GM04504 (cell line): ENCODE data around the gene OR2D3.
"Not testable (repeated sequence)": the region's sequence is repeated elsewhere in the genome, so short reads cannot be mapped to it uniquely, and the experiment has no call there.

Source experiments
- DNase-seq: peaks from one replicate; pipeline ENCODE4 v3.0.0-alpha.2; 2012; ENCODE audit warnings: low read depth

Gene OR2D3, protein sequence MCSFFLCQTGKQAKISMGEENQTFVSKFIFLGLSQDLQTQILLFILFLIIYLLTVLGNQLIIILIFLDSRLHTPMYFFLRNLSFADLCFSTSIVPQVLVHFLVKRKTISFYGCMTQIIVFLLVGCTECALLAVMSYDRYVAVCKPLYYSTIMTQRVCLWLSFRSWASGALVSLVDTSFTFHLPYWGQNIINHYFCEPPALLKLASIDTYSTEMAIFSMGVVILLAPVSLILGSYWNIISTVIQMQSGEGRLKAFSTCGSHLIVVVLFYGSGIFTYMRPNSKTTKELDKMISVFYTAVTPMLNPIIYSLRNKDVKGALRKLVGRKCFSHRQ

DNA sequence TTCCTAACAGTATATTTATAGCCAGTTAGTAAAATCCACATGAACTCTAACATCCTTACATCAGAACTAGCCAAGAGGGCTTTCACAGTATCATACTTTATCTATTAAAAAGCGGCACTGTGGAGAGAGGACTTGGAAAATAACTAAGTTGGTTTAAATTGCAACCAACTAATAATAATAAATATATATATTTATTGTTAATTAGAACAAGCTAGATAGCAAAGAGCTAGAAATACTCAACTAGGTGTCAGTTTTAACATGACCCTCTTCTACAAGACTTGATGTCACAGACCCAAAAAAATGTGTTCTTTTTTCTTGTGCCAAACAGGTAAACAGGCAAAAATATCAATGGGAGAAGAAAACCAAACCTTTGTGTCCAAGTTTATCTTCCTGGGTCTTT, at the start of gene OR2D3:
Gene OR2D3 (plus strand): TSS at position 301 of the 400 bp plus-strand sequence. CDS start 0 bp downstream, at position 301.
- DNase-seq = no peak

DNA sequence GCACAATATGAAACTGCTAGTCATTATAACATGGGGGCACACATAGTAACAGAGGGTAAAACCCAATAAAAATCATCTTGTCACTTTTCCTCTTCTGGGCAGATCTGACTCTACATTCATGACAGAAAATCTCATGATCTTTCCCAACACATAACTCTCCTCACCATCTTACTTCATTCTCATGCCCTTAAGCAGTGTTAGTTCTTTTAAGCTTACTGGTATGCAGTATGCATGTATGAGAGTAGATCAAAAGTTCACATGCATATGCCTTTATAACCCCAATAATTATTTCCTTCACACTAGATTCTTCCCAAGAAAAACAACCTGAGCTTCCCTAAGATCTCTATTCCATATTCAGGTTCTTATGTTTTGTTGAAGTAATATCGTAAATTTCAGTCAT, 49.5 kb upstream of the OR2D3 start:
- no peak for DNase-seq

DNA sequence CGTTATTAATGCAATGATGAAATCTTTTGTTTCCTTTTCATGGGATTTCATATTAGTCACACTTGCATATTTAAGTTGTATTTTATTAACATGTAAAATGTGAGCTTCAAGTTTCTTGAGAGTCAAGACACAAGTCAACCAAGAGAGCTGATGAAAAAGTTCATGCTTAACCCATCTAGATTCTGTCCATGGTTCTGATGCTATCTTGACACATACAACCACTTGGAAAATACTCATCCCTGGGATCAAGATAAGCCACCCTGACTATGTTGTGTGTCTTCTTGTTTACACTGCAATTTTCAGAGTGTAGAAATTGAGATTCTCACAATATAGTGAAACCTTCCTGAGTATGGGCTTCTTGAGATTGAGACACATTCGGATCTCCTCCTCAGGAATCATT, 45.0 kb upstream of the OR2D3 start:
- DNase-seq = no peak

DNA sequence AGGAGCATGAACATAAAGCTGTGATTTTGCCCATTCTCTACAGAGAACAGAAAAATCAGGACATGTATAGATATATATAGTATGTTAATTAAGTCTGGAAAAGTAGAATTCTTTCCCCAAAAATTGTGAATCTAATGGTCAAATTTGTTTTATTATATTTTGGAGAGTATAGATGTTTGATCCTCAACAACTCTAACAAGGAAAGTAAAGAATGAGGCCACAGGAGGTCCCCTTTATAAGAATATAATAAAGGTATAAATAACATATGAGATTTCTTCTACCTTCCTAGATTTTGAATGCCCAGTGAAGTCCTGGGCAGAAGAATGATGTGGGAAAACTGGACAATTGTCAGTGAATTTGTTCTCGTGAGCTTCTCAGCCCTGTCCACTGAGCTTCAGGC, 44.5 kb upstream of the OR2D3 start, which contains the start of gene OR10A4:
Gene OR10A4 (plus strand): TSS at position 301 of the 400 bp plus-strand sequence. CDS start 23 bp downstream, at position 324.
- no peak for DNase-seq

DNA sequence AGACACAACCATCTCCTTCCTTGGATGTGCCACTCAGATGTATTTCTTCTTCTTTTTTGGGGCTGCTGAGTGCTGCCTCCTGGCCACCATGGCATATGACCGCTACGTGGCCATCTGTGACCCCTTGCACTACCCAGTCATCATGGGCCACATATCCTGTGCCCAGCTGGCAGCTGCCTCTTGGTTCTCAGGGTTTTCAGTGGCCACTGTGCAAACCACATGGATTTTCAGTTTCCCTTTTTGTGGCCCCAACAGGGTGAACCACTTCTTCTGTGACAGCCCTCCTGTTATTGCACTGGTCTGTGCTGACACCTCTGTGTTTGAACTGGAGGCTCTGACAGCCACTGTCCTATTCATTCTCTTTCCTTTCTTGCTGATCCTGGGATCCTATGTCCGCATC, 43.9 kb upstream of the OR2D3 start:
- no peak for DNase-seq

DNA sequence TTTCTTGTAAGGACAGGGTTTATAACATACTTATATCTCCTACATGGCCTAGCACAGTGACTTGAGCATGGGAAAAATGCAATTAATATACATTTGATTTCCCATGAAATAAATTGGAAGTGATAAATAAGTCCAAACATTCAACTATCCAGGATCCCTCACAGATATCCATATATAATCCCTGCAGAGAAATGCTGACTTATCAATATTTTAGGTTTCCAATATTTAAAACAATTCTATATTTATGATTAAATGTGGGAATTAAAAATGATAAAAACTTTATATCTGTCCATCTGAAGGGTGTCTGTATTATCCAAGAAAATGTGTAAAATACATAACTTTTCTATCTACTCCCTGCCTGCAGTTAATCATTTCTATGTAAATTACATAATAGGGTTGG, 38.1 kb upstream of the OR2D3 start:
- DNase-seq = no peak

DNA sequence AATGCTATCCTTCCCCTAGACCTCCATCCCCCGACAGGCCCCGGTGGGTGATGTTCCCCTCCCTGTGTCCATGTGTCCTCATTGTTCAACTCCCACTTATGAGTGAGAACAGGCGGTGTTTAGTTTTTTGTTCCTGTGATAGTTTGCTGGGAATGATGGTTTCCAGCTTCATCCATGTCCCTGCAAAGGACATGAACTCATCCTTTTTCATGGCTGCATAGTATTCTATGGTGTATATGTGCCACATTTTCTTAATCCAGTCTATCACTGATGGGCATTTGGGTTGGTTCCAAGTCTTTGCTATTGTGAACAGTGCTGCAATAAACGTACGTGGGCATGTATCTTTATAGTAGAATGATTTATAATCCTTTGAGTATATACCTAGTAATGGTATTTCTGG, 33.1 kb upstream of the OR2D3 start:
- not testable (repeated sequence) for DNase-seq

DNA sequence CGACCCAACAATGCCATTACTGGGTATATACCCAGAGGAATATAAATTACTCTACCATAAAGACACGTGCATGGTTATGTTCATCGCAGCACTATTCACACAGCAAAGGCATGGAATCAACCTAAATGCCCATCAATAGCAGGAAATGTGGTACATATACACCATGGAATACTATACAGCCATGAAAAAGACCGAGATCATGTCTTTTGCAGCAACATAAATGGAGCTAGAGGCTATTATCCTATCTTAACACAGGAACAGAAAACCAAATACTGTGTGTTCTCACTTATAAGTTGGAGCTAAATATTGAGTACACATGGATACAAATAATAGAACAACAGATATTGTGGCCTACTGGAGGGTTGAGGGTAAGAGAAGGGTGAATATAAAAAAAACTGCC, 32.0 kb upstream of the OR2D3 start:
- no peak for DNase-seq

DNA sequence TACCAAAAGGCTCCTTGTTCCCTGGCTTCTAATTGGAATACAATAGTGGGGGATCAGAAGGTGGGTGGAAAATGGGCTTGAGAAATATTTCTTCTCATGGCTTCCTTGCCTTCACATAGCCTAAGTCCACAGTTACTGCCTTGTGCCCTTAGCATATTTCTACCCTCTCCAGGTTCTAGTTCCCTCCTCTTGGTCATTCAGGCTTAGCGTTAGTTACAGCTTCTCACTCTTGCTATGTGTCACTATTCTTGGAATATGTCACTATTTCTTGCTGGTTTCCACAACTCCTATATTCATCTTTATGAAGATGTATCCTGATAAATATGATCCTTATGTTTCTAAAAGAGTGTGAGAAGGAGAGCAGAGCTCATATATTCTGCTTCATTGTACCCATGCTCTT, 31.0 kb upstream of the OR2D3 start:
- DNase-seq = no peak

DNA sequence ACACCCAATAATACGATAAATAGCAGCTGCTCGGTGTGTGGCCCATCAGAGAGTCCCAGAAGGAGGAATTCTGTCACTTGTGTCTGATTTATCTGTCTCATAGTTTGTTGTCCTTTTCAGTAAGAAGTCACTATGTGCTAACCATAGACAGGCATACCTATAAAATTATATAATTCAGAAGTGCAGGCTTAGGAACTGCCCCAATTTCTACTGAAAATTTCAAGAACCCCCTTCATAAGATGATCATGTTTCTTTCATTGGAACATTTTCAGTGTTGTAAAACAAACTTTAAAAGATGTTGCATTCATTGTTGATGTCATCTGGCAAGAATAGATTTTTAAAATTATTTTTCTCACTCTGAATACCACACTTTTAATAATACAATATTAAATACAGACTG, 28.4 kb upstream of the OR2D3 start, which contains the start of gene OR2D2:
Gene OR2D2 (minus strand): TSS at position 101 of the 400 bp plus-strand sequence. CDS start 0 bp downstream, at position 101.
- no peak for DNase-seq

DNA sequence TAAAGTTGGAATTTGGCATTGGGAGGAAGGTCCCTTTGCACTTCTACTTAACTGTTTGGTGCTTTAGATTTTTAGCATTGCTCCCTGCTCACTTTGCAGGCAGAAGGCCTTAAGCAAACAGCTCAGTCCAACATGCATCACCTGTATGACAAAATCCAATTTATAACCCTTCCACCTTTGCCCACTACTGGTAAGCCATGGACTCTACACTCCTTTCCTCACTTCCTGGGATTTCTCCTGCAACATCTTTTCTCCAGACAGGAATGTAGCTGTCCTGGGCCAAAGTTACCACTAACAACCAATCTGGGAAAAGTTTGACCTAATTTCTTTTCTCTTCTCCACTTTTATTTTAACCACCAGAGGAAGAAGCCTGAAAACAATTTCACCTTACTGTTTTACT, 26.7 kb upstream of the OR2D3 start:
- DNase-seq = no peak

DNA sequence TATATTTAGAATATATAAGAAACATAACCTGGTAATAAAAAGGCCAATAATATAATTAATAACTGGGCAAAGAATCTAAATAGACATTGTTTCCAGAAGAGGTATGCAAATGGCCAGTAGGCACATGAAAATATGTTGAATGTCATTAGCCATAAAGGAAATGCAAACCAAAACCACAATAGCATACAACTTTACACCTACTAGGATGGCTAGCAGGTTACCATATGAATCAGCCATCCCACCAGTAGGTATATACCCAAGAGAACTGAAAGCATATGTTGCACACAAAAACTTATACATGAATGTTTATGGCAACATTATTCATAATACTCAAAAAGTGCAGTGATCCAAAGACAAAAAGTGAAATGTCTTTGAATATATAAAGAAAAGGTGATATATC, 25.8 kb upstream of the OR2D3 start:
- no peak for DNase-seq

DNA sequence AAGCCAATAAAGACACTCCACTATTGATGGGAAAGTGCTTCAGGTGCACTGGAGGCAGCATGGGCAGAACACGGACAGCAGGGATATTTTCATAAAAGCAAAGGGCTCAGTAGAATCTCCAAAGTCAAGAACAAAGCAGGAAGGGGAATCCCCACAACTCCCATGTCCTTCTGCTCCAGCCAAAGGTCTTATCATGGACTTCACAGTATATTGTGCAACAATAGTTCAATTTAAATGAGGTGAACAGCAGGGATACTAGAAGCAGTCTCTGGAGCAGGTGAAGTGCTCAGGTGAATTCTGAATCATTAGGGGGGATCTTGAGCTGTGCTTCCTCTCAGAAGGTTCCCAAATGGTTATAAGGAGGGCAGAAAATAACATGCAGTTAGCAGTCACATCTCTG, 21.9 kb upstream of the OR2D3 start:
- DNase-seq = no peak

DNA sequence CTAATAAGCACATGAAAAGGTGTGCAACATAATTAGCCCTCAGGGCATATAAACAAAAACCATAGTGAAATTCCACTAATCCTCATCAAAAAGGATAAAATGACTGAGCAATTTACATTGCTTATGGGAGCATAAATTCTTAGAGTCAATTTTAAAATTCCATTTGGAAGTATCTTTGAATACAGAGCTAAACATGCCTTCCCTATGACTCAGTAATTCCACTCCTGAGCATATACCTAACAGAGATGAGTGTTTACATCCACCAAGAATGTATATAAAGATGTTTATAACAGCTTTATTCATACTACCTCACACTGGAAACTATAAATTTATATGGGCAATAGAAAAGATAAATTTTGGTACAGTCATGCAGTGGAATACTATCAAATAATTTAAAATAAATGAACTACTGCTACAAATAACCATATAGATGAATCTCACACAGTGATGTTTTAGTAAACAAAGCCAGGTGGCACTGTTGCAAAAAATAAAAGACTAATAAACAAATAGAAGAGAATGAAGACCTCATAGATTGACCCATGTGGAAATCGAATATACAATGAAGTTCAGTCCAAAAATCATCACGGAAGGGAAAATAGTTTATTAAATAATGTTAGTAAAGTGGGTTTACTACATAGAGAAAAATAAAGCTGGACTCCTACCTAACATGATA, 20.3 kb upstream of the OR2D3 start:
- no peak for DNase-seq

DNA sequence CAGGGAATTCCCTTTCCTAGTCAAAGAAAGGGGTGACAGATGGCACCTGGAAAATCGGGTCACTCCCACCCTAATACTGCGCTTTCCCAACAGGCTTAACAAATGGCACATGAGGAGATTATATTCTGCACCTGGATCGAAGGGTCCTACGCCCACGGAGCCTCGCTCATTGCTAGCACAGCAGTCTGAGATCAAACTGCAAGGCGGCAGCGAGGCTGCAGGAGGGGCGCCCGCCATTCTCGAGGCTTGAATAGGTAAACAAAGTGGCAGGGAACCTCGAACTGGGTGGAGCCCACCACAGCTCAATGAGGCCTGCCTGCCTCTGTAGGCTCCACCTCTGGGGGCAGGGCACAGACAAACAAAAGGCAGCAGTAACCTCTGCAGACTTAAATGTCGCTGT, 16.0 kb upstream of the OR2D3 start:
- not testable (repeated sequence) for DNase-seq

DNA sequence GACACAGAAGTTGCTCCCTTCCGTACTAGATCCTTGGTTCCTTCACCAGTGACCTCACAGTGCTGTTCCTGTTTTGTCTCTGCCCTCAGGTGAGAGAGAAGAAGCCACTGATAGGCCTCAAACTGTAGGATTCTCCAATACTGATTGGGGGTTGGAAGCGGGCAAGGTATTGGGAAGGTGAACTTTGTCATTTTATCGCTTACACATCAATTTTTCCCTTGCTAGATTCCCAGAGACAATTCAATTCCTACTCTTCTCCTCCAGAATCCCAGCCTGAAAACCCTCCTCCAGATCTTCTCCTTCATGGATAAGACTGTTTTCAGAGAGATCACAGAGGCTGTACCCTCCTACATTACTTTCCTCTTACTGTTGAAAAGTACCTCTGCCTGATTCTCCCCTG, 9.4 kb upstream of the OR2D3 start:
- DNase-seq = no peak

DNA sequence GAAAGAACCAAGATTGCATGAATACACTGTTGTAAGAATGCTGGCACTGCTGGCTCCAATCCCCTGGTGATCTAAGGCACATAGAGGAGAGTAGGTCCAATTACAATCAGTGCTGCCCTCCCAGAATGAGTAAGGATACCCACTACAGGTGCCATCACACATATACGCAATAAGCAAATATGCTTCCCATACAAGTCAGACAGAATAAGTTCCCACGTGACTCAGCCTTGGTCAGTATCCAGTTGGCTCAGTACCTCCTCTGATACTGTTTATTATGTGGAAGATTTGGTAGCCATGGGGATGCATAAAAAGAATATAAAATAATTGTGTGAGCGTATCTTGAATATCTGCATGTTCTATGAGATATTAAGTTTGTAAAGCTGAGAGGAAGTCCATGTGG, 8.9 kb upstream of the OR2D3 start:
- DNase-seq = no peak

DNA sequence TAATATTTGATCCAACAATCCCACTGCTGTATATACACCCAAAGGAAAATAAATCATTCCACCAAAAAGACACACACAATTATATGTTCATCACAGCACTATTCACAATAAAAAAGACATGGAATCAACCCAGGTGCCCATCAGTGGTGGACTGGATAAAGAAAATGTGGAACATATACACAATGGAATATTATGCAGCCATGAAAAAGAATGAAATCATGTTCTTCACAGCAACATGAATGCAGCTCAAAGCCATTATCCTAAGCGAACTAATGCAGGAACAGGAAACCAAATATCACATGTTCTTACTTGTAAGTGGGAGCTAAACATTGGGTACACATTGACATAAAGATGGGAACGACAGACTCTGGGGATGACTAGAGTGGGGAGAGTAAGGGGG, 1.1 kb upstream of the OR2D3 start:
- no peak for DNase-seq

DNA sequence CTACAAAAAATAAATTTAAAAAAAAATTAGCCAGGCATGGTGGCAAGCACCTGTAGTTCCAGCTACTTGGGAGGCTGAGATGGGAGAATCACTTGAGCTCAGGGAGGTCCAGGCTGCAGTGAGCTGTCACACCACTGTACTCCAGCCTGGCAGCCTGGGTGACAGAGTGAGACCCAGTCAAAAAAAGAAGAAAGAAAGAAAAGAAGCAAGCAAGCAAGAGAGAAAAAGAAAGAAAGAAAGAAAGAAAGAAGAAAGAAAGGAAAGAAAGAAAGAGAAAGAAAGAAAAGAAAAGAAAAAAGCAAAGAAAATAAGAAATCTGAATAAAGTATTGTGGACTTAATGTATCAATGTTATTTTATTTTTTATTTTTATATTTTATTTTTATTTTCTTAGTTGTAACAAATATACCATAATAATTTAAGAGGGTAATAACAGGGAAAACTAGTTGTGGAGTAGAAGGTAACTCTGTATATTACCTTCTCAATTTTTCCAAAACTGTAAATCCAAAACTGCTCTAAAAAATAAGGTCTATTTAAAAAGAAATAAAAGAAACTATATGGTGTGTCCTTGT, 4.3 kb downstream of the OR2D3 start:
- no peak for DNase-seq

DNA sequence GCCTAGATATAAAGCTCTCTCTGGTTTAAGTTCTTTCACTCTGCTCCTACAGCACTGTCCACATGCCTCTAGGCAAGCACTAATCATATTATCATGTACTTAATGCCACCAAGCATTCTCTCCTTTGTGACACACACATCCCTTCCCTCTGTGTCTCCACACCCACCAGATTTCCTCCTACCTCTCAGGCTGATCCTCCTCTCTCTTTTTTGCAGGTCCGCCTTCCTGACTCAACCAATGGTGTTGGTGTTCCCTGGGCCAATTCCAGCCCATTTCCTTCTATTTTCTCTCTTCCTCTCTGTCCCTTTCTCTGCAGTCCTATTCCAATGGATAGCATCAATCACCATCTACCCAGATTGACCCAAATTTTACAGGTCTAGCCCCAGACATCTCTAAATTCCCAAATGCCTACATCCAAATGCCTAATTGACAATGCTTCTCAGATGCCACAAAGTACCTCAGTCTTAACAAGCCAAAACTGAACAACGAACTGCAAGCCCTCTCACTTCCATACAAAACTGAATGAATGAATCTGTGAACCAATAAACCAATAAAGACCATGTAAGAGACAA, 4.9 kb downstream of the OR2D3 start:
- no peak for DNase-seq

DNA sequence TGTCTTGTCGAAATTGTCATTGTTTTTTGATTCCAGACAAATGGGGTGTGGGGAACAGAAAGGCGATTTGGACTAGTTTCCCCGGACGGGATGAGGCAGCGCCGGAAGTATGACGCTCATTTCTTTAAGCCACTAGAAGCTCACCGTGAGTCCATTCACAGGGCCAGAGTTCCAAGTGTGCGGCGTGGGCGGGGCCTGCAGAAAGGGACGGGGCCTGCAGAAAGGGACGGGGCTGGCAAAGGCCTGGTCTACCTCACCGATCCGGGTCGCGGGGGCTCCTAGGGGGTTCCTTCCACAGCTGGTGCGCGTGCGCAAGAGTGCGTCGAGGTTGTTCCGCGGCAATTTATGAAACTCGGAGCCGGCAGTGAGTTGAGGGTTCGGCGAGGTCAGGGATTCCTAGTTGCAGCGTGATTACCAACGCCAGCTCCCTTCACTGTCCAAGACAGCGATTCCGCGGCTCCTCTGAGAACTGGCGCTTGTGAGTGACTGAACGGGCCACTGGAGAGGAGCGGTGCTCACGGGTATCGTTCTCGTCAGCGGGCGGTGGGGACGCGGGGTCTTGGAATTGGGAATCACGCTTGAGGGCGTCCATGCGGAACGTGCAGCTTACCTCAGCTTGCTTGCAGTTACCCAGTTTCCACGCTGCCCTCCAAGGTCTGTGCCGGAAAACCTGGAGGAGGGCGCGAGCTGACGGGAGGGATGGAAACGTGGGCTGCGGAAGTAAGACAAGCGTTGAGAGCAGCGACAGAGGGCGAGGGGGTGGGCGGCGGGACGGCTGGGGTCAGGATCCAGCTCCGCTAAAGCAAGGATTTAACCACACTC, 5.6 kb downstream of the OR2D3 start, which contains the start of gene ZNF215:
Gene ZNF215 (plus strand): TSS at position 219 of the 822 bp plus-strand sequence. CDS start 5,847 bp downstream, outside the sequence.
- DNase-seq = peak; percentile 59
